GM18499 (cell line): ENCODE results near the gene GSK3A.

Experiments used
- ATAC-seq: cut with Tn5 transposase; IDR thresholded peaks from one replicate; pipeline ENCODE4 v1.9.1; 2021; ENCODE audit warnings: moderate number of reproducible peaks; ENCODE audit not compliant: insufficient read depth, unreplicated experiment

The GSK3A gene

GRCh38 chr19:42250666-42251531, 8.5 kb upstream of the GSK3A start:
- no peak for ATAC-seq

GRCh38 chr19:42250183-42250665, 7.8 kb upstream of the GSK3A start:
- ATAC-seq = no peak

GRCh38 chr19:42249769-42250168, 7.4 kb upstream of the GSK3A start:
- no peak for ATAC-seq

- no peak for ATAC-seq
Observed at GRCh38 chr19:42249149-42249750, 6.8 kb upstream of the GSK3A start.

GRCh38 chr19:42248270-42249148, 6.1 kb upstream of the GSK3A start:
- ATAC-seq = no peak

- ATAC-seq = no peak
Observed at GRCh38 chr19:42247640-42248199, 5.3 kb upstream of the GSK3A start.

- ATAC-seq = no peak
Observed at GRCh38 chr19:42246922-42247639, 4.7 kb upstream of the GSK3A start.

DNA sequence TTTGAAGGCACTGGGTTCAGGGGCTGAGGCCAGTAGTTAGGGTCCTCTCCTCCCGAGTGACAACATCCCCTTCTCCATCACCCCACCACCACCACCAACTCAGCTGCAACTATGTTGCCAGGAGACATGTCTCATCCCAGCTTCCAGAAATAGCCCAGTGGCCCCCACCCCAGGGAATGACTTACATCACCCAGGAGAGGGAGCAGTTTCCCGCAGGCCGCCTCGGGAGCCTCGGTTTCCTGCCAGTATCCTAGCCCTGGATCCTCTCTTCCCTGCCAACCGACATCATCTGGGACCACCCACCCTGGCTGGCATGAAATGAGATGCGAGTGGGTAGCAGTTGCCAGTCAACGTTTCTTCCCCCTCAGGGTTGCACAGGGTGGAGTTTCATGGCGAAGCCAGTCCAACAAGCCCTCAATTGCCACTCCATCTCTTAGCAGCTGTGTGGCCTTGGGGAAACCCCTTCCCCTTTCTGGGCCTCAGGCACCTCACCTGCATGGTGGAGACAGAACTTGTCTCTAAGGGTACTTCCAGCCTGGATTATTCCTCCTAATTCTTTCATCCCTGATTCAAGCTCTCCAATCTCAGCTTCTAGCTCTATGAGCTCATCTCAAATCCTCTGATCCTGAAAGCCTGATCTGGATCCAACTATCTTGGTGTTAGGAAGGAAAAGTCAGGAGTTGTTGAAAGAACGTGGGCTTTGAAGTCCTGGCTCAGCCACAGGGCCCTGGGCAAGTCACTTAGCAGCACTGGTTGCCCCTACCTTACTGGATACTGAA, 3.9 kb upstream of the GSK3A start:
- ATAC-seq = no peak

DNA sequence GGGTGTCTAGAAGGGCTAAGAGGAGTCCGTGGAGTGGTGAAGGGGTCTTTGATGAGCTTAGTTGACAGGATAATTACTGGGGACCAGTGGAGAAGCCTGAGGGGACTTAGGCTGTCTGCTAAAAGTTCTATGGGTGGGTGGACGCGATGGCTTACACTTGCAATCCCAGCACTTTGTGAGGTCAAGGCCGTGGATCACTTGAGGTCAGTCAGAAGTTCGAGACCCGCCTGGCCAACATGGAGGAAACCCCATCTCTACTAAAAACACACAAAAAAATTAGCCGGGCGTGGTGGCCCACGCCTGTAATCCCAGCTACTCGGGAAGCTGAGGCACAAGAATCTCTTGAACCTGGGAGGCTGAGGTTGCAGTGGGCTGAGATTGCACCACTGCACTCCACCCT, 2.8 kb upstream of the GSK3A start:
- ATAC-seq = no peak

DNA sequence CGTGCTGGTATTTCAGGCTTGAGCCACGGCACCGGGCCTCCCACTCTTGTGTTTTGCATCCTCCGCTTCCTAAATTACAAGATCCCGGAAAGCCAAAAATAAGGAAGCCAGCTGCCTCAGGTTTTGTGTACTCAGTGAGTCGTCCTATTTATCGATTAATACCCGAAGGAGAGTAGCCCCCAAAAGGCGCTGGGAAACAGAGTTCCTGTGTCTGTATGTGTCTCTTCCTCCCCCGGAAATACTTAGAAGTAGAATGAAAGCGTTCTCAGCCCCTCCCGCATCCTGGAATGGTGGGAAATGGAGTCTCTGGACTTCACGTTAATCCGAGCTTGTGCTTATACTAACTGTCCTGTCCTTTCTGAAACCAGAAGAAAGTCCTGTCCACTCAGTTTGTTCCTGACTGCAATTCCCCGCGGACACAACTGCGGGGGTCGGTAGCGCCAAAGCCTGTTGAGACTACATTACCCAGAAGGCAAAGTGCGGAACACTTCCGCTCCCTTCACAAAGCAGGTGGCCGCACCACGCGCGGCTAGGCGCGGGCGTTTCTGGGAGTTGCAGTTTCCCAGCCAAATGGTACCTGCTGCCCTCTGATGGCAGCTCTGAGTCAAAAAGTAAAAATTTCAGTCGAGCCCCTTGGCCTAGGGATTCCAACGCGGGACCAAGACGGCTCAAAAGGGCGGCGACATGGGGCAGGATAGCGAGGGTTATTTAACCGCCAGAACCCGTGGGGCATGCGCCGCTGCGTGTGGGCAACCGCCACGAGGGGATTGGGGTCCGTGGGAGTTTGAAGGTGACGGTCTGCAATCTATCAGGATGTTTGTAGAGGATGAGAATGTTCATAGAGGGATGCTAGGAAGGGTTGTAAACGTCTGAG, 2.2 kb upstream of the GSK3A start:
- ATAC-seq = peak; percentile 30

DNA sequence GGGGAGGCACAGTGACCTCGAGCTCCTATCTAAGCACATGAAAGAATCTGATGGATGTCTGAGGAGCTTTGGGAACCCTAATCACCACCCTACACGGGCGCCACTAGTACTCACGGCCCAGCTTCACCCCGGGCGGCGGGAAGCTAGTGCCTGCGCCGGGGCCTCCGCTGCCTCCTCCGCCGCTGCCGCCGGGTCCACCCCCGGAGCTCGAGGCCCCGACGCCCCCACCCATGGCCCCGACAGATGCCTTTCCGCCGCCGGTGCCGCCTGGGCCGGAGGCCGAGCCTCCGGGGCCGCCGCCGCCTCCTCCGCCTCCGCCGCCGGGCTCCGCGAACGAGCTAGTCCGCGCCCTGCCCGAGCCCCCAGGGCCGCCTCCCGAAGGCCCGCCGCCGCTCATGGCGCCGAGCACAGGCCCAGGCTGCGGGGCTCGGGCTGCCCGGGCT, 312 bp downstream of the GSK3A start:
- ATAC-seq = no peak

DNA sequence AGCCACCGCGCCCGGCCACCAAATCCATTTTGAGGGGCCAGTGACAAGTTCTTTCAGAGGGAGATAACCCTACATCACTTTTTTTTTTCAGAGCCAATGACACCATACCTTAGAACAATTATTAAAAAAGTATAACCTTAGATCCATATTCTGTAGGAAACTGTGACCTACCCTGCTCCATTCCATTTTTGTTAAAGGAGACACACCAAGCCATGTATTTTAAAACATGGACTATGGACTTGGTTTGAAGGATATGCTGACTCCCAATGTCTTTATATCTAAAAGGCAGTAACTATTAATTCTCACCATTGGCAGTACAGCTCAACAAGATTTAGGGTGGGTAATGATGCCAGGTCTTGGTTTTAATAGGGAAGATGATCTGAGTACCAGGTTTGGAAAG, 1.1 kb downstream of the GSK3A start:
- ATAC-seq = no peak

DNA sequence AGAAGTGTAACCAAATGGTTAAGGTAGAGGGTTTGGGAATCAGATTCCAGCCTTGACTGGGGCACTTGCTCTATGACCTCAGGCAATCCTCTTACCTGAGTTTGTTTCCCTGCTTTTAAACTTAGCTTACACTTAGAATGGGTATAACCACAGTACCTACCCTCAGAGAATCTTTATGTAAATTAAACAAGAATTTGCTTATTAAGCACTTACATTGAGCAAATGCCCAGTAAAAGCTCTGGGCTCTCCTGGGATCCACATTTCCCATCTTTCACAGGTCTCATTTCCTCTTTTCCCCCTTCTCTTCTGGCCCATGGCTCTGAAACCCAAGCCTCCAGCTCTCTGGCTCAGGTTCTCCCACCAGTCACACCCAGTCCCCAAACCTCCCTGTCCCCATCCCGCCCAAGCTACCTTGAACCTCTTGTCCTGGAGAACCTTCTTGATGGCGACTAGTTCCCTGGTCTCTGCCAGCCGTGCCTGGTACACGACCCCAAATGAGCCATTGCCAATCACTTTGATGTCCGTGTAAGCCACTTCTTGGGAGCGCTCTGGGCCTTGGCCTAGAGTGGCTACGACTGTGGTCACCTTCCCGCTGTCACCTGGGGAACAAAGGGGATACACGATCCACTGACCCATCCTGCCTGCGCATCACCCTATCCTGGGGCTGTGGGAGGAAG, 2.7 kb downstream of the GSK3A start:
- no peak for ATAC-seq

- ATAC-seq = no peak
Observed at GRCh38 chr19:42235181-42235580, 7.2 kb downstream of the GSK3A start.

DNA sequence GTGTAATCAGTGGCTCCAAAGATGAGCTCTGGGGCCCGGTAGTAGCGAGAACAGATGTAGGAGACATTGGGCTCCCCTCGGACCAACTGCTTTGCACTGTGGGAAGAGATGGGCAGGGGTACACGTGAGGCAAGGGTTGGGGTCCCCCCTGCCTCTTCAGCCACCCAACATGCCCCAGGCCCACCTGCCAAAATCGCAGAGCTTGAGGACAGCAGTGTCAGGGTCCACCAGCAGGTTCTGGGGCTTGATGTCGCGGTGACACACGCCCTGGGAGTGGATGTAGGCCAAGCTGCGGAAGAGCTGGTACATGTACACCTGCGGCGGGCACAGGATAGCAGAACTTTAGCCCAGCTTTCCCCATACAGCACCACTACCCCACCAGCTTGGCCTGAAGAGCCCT, 8.0 kb downstream of the GSK3A start:
- ATAC-seq = no peak

DNA sequence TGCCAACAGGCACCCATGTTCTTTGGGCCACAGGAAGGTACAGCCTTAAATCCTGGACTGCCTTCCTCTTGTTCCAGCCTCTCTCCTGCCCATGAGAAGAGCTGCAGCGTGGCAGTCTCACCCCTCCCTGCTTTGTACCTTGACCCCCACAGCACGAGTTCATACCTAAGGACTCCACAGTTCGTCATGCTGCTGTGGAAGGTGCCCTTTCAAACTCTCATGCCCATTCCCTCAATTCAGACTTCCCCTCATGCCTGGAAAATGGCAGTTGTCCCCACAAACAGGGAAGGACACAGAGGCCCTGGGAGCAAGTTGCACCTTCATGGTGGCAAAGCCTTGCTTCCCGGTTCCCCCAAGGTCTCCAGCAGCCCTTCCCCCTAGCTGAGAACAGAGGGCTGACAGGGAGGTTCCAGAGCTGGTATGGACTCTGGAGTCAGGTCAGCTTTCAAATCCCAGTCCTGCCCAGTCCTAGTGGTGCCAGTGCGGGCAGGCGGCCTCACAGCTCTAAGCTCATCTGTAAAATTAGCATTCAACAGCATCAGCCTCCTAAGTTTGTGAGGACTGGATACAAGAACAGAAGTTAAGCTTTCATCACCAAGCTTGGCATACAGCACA, 8.6 kb downstream of the GSK3A start:
- ATAC-seq = no peak

DNA sequence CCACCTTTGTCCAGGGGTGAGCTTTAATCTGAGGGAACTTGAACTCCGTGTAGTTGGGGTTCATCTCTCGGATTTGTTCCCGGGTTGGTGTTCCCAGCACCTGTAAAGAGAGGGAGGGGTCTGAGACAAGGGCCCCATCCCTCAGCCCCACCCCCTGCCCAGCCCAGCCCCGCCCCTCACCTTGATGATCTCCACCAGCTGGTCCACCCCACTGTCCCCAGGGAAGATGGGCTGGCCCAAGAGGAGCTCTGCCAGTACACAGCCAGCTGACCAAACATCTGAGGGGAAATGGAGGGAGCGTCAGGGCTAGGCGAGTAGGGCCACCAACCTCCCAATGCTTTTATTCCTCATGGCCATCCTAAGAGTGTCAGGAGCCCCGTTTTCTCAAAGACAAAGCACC, 9.3 kb downstream of the GSK3A start:
- no peak for ATAC-seq
